WTC11 (cell line): Measurements from ENCODE around the gene FAM89B. TPM values are rescaled to one million over a fixed set of nuclear protein-coding genes. Genes with fewer than 3 reads are reported as not detected.

Experiments
- ATAC-seq: fragments of 200-7000 bp; cut with Tn5 transposase; 2 replicates; pipeline ENCODE4 v1.10.0; 2021; ENCODE audit warnings: mild to moderate bottlenecking, moderate library complexity
- CTCF ChIA-PET: fragments of 300-600 bp; sonication (Branson Sonifier 250); formaldehyde crosslinking; loops from one replicate; lab custom pipeline; 2021; ENCODE audit warnings: antibody characterized with exemption; lab: Charles Lee
- POLR2A ChIA-PET: fragments of 350-600 bp; sonication (Branson Sonifier 250); formaldehyde crosslinking; loops from one replicate; lab custom pipeline; 2021; ENCODE audit warnings: antibody characterized with exemption; lab: Charles Lee
- DNase-seq: peaks from one replicate; pipeline ENCODE4 v3.0.0; 2021; ENCODE audit warnings: low spot score
- H3K27ac Mint-ChIP-seq: 2 replicates; pipeline ENCODE4 v1.8.0; 2021; ENCODE audit warnings: mixed read lengths
- H3K27me3 Mint-ChIP-seq: 2 replicates; pipeline ENCODE4 v1.8.0; 2021; ENCODE audit warnings: low read depth, mild to moderate bottlenecking, moderate library complexity, mixed read lengths
- H3K36me3 Mint-ChIP-seq: 2 replicates; pipeline ENCODE4 v1.8.0; 2021; ENCODE audit warnings: mixed read lengths
- H3K4me1 Mint-ChIP-seq: 2 replicates; pipeline ENCODE4 v1.8.0; 2022; ENCODE audit warnings: mixed read lengths
- H3K4me3 Mint-ChIP-seq: 2 replicates; pipeline ENCODE4 v1.8.0; 2021; ENCODE audit warnings: mild to moderate bottlenecking, moderate library complexity, mixed read lengths
- H3K9me3 Mint-ChIP-seq: 2 replicates; pipeline ENCODE4 v1.8.0; 2021; ENCODE audit warnings: mixed read lengths
- E2F1 ChIP-seq: sonication (generic); formaldehyde crosslinking; IDR thresholded peaks from 2 replicates; pipeline ENCODE4 v1.8.0; 2022; ENCODE audit warnings: mild to moderate bottlenecking, missing genetic modification reagents
- JUN ChIP-seq: sonication (generic); formaldehyde crosslinking; IDR thresholded peaks from 2 replicates; pipeline ENCODE4 v1.8.0; 2023; ENCODE audit warnings: mild to moderate bottlenecking, missing genetic modification reagents
- NFATC4 ChIP-seq: fragments of 250-450 bp; sonication (Bioruptor Pico); IDR thresholded peaks from 2 replicates; pipeline ENCODE4 v1.9.0; 2021; ENCODE audit warnings: mild to moderate bottlenecking
- PRDM15 ChIP-seq: sonication (generic); formaldehyde crosslinking; IDR thresholded peaks from 2 replicates; pipeline ENCODE4 v1.8.0; 2022; ENCODE audit warnings: missing genetic modification reagents
- RELA ChIP-seq: sonication (generic); formaldehyde crosslinking; IDR thresholded peaks from 2 replicates; pipeline ENCODE4 v1.8.1; 2022; ENCODE audit warnings: missing genetic modification reagents, mild to moderate bottlenecking, borderline replicate concordance
- SMAD4 ChIP-seq: sonication (generic); formaldehyde crosslinking; IDR thresholded peaks from 2 replicates; pipeline ENCODE4 v1.8.0; 2022; ENCODE audit warnings: mild to moderate bottlenecking, missing genetic modification reagents
- SP1 ChIP-seq: sonication (generic); formaldehyde crosslinking; conservative IDR thresholded peaks from 2 replicates; pipeline ENCODE4 v1.8.1; 2022; ENCODE audit warnings: missing genetic modification reagents
- TCF7 ChIP-seq: sonication (generic); formaldehyde crosslinking; IDR thresholded peaks from 2 replicates; pipeline ENCODE4 v1.8.0; 2022; ENCODE audit warnings: mild to moderate bottlenecking, low read depth, missing genetic modification reagents, moderate library complexity
- TP53 ChIP-seq: sonication (generic); formaldehyde crosslinking; IDR thresholded peaks from 2 replicates; pipeline ENCODE4 v1.8.1; 2023; ENCODE audit warnings: mild to moderate bottlenecking, missing genetic modification reagents
- ZNF263 ChIP-seq: sonication (generic); formaldehyde crosslinking; IDR thresholded peaks from 2 replicates; pipeline ENCODE4 v1.8.1; 2022; ENCODE audit warnings: low read depth, mild to moderate bottlenecking, moderate library complexity, missing genetic modification reagents
- ZNF281 ChIP-seq: sonication (generic); formaldehyde crosslinking; IDR thresholded peaks from 2 replicates; pipeline ENCODE4 v1.8.0; 2023; ENCODE audit warnings: mild to moderate bottlenecking, missing genetic modification reagents
- ZNF512 ChIP-seq: sonication (generic); formaldehyde crosslinking; IDR thresholded peaks from 2 replicates; pipeline ENCODE4 v1.8.1; 2022; ENCODE audit warnings: missing genetic modification reagents, borderline replicate concordance
- total RNA-seq: library from RNA; stranded (reverse); gene quantifications from 3 replicates; pipeline ENCODE4 v1.2.3, GENCODE V29; 2021
- TF ChIP-seq, protein P1 (sequence below): sonication (generic); formaldehyde crosslinking; IDR thresholded peaks from 2 replicates; pipeline ENCODE4 v1.8.0; 2023; ENCODE audit warnings: missing genetic modification reagents
- TF ChIP-seq, protein P2 (sequence below): sonication (generic); formaldehyde crosslinking; conservative IDR thresholded peaks from 2 replicates; pipeline ENCODE4 v1.8.1; 2023; ENCODE audit warnings: mild to moderate bottlenecking, low read depth, missing genetic modification reagents, moderate library complexity
- TF ChIP-seq, protein P3 (sequence below): sonication (generic); formaldehyde crosslinking; IDR thresholded peaks from 2 replicates; pipeline ENCODE4 v1.8.1; 2023; ENCODE audit warnings: mild to moderate bottlenecking, missing genetic modification reagents, borderline replicate concordance

The FAM89B gene
- total RNA-seq, 1 experiment from 2014 or later, result 13.3 TPM

- TF ChIP-seq, protein P1, sequence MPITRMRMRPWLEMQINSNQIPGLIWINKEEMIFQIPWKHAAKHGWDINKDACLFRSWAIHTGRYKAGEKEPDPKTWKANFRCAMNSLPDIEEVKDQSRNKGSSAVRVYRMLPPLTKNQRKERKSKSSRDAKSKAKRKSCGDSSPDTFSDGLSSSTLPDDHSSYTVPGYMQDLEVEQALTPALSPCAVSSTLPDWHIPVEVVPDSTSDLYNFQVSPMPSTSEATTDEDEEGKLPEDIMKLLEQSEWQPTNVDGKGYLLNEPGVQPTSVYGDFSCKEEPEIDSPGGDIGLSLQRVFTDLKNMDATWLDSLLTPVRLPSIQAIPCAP, result no peak
- TF ChIP-seq ZNF512 (CRISPR knock-in tag) (no peak), SP1 (CRISPR knock-in tag) (no peak), E2F1 (CRISPR knock-in tag) (no peak), TP53 (no peak), JUN (CRISPR knock-in tag) (no peak), RELA (no peak), SMAD4 (CRISPR knock-in tag) (no peak), NFATC4 (CRISPR knock-in tag) (no peak), ZNF263 (CRISPR knock-in tag) (no peak)
- TF ChIP-seq, protein P2, sequence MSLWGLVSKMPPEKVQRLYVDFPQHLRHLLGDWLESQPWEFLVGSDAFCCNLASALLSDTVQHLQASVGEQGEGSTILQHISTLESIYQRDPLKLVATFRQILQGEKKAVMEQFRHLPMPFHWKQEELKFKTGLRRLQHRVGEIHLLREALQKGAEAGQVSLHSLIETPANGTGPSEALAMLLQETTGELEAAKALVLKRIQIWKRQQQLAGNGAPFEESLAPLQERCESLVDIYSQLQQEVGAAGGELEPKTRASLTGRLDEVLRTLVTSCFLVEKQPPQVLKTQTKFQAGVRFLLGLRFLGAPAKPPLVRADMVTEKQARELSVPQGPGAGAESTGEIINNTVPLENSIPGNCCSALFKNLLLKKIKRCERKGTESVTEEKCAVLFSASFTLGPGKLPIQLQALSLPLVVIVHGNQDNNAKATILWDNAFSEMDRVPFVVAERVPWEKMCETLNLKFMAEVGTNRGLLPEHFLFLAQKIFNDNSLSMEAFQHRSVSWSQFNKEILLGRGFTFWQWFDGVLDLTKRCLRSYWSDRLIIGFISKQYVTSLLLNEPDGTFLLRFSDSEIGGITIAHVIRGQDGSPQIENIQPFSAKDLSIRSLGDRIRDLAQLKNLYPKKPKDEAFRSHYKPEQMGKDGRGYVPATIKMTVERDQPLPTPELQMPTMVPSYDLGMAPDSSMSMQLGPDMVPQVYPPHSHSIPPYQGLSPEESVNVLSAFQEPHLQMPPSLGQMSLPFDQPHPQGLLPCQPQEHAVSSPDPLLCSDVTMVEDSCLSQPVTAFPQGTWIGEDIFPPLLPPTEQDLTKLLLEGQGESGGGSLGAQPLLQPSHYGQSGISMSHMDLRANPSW (CRISPR knock-in tag), result no peak
- TF ChIP-seq, all 79 proteins: peak for 0
Observed at GRCh38 chr11:65598258-65598699, 25.9 kb downstream of the FAM89B start (continued).

DNA sequence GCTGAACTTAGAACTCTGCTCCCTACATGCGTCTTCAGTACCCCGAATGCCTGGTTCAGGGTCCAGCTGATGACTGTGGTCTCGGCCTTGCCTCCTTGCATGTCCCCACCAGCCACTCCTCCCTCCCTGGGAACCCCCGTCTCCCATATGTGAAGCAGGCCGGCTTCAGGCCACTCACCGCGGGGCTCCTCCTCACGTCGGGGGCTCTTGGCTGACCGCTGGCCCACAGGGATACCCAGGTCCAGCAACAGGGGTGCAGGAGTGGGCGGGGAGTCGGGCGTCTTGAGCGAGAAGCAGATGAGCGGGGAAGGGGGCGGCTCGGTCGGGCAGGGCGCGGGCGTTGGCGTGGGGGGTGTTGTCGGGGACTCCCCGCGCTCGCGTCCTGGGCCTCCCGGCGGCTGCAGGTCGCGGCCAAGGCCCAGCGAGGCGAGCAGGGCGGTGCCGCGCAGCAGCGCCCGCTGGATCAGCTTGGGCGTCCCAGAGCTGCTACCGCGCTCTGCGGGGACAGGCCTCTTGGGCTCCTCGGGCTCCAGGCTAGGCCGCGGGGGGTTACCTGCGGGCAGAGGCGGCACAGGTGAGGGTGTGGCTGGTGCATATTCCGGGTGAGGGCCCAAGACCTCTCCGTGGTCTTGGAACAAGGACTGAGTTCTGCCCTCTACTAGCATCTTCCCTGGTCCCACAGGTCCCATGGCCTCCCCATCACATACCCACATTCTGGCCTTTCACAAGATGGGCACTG is 27.0 kb downstream of the FAM89B start:
- H3K27ac Mint-ChIP-seq, result no peak overlapping the region
- ChIA-PET CTCF (interaction anchor here (1.0 to 16.2 kb wide), 2 partner anchors 9 to 27 kb away, joined by 4 to 311 read pairs; partner anchors contain the start of gene KCNK7), POLR2A (no interaction called here)
- DNase-seq, result no peak
- H3K9me3 Mint-ChIP-seq, result no peaks in the 10 kb centered on the region
- no peak overlapping the region for H3K4me3 Mint-ChIP-seq
- H3K27me3 Mint-ChIP-seq, result peaks cover 12% of the 10 kb centered on the region; the same call in 1 of the 2 replicates
- H3K4me1 Mint-ChIP-seq, result no peaks in the 10 kb centered on the region
- peaks cover 8% of the 10 kb centered on the region; the same call in 1 of the 2 replicates for H3K36me3 Mint-ChIP-seq
- ATAC-seq, result no peak
- TF ChIP-seq TCF7 (CRISPR knock-in tag) (no peak), ZNF512 (CRISPR knock-in tag) (no peak), PRDM15 (no peak), ZNF281 (no peak)
- TF ChIP-seq, protein P3, sequence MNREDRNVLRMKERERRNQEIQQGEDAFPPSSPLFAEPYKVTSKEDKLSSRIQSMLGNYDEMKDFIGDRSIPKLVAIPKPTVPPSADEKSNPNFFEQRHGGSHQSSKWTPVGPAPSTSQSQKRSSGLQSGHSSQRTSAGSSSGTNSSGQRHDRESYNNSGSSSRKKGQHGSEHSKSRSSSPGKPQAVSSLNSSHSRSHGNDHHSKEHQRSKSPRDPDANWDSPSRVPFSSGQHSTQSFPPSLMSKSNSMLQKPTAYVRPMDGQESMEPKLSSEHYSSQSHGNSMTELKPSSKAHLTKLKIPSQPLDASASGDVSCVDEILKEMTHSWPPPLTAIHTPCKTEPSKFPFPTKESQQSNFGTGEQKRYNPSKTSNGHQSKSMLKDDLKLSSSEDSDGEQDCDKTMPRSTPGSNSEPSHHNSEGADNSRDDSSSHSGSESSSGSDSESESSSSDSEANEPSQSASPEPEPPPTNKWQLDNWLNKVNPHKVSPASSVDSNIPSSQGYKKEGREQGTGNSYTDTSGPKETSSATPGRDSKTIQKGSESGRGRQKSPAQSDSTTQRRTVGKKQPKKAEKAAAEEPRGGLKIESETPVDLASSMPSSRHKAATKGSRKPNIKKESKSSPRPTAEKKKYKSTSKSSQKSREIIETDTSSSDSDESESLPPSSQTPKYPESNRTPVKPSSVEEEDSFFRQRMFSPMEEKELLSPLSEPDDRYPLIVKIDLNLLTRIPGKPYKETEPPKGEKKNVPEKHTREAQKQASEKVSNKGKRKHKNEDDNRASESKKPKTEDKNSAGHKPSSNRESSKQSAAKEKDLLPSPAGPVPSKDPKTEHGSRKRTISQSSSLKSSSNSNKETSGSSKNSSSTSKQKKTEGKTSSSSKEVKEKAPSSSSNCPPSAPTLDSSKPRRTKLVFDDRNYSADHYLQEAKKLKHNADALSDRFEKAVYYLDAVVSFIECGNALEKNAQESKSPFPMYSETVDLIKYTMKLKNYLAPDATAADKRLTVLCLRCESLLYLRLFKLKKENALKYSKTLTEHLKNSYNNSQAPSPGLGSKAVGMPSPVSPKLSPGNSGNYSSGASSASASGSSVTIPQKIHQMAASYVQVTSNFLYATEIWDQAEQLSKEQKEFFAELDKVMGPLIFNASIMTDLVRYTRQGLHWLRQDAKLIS (CRISPR knock-in tag), result no peak
